Activated gamma-delta T cell treated with anti-CD3 and anti-CD28 coated beads, Interleukin-2, amount 50 U/mL, for 16 hours (primary cell): ENCODE results near the gene ZFYVE9.

Source experiments
- DNase-seq: peaks from one replicate; pipeline ENCODE4 v3.0.0-alpha.2; 2020; ENCODE audit warnings: low read depth

The ZFYVE9 gene

GRCh38 chr1:52337439-52337838, 195.6 kb downstream of the ZFYVE9 start:
- DNase-seq: no peak

GRCh38 chr1:52341655-52342260, 199.9 kb downstream of the ZFYVE9 start:
- no peak for DNase-seq

- no peak for DNase-seq
Observed at GRCh38 chr1:52343979-52344378, 202.1 kb downstream of the ZFYVE9 start.

GRCh38 chr1:52345252-52345651, 203.4 kb downstream of the ZFYVE9 start:
- no peak for DNase-seq

GRCh38 chr1:52346653-52347052, 204.8 kb downstream of the ZFYVE9 start:
- DNase-seq: no peak

GRCh38 chr1:52348704-52349300, 206.9 kb downstream of the ZFYVE9 start:
- no peak for DNase-seq

GRCh38 chr1:52352690-52353089, 210.8 kb downstream of the ZFYVE9 start:
- DNase-seq: no peak

GRCh38 chr1:52355436-52355835, 213.5 kb downstream of the ZFYVE9 start:
- DNase-seq: no peak

- DNase-seq: no peak
Observed at GRCh38 chr1:52355847-52356505, 214.1 kb downstream of the ZFYVE9 start.

- DNase-seq: no peak
Observed at GRCh38 chr1:52356818-52357355, 215.0 kb downstream of the ZFYVE9 start.

- no peak for DNase-seq
Observed at GRCh38 chr1:52357397-52357796, 215.5 kb downstream of the ZFYVE9 start.

- no peak for DNase-seq
Observed at GRCh38 chr1:52358851-52359497, 217.1 kb downstream of the ZFYVE9 start.

- DNase-seq: no peak
Observed at GRCh38 chr1:52359676-52360594, 218.0 kb downstream of the ZFYVE9 start.

- no peak for DNase-seq
Observed at GRCh38 chr1:52360595-52360968, 218.7 kb downstream of the ZFYVE9 start.

GRCh38 chr1:52364235-52364839, 222.4 kb downstream of the ZFYVE9 start:
- DNase-seq: no peak

- no peak for DNase-seq
Observed at GRCh38 chr1:52365071-52365745, 223.3 kb downstream of the ZFYVE9 start.

- peak; percentile 99 for DNase-seq
Observed at GRCh38 chr1:52365746-52366516, 224.0 kb downstream of the ZFYVE9 start, which contains the start of gene CC2D1B. Gene CC2D1B (minus strand): TSS chr1:52366205. CDS start chr1:52364620, 1,585 bp downstream.

- no peak for DNase-seq
Observed at GRCh38 chr1:52366517-52366827, 224.6 kb downstream of the ZFYVE9 start.

- no peak for DNase-seq
Observed at GRCh38 chr1:52367272-52367671, 225.4 kb downstream of the ZFYVE9 start.
